NCI-H1417 (cell line): ENCODE measurements around the gene PRR33.
A peak's percentile ranks its signal among the peaks of the same experiment; 100 is the strongest.
"Not testable (repeated sequence)": the region's sequence is repeated elsewhere in the genome, so short reads cannot be mapped to it uniquely, and the experiment has no call there.

Experiments
- DNase-seq, 3 experiments: peaks; one replicate each; lab custom pipeline; 2025; lab: John Stamatoyannopoulos, UW

The PRR33 gene

DNA sequence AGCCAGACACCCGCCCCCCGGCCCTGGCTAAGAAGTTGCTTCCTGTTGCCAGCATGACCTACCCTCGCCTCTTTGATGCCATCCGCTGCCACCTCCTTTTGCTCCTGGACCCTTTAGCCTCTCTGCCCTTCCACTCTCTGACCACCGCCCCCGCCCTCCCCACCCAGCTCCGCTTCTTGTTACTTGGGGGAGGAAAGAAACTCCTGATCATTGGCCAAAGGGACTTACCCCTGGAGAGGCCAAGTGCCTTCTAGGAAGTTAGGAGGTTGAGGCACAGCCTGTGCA is at the start of gene PRR33:
Gene PRR33 (minus strand): TSS at position 65 of the 285 bp plus-strand sequence. CDS start 1,311 bp downstream, outside the sequence.
- no peak for DNase-seq

DNA sequence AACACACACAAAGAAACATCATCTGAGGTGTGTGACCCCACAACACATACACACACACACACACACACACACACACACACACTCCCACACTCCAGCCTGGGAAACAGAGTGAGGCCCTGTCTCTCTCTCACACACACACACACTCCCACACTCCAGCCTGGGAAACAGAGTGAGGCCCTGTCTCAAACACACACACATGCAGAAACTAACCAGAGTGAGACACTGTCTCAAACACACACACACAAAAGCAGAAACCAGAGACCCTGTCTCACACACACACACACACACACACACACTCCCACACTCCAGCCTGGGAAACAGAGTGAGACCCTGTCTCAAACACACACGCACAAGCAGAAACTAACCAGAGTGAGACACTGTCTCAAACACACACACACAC is 48.1 kb upstream of the PRR33 start:
- not testable (repeated sequence) for DNase-seq

DNA sequence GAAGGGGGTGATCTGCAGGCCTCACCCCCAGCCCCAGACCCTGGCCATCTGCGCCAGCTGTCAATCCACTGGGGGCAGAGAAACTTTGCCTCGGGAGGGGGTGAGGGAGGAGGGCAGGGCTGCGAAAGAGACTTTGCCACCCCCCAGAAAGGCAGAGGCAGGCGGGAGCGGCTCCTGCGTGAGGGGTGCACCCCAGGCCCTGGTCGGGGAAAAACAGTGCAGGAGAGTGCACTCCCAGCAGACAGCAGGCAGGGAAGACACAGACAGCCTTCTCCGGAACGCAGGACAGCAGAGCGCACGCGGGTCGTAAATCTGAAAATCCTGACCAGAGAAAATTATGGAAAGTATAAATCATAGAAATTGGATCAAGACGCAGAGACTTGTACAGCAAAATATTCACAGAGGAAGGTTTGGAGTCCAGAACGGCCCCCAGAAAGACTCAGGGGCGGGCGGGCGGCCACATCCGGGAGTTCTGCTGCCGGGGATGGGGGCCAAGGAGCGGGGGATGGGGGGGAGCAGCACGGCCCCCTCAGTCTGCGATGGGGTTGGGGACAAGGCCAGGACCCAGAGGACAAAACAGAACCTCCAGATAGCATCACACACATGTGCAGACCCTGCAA is 47.4 kb upstream of the PRR33 start:
- peak in 2 of 3 experiments; percentile 9 to 23 for DNase-seq

DNA sequence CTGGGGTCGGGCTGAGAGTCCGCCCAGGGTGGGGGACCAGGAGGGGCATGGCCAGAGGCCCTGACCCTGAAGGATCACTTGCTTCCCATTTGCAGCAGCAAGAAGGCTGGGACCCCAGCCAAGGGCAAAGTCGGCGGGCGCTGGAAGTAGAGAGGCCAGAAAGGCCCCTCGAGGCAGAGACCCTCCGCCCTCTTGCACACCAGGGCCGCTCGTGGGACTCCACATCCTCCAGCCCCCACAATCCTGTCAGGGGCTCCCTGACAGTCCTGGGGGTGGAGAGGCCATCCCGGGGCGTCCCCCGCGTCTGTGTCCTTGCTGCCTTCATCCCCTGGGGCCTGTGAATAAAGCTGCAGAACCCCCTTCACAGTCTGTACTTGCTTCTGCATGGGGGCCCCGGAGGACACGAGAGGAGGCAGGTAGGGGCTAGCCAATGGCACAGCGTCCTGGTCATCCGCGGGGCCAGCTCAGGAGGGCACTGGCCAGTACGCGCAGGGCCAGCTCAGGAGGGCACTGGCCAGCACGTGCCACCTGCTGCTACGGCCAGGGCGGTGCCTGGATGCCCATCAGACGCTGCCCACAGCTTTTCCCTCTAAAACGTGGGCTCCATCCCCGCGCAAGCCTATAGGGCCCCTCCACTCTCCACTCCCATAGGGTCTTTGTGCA is 46.8 kb upstream of the PRR33 start:
- no peak for DNase-seq

DNA sequence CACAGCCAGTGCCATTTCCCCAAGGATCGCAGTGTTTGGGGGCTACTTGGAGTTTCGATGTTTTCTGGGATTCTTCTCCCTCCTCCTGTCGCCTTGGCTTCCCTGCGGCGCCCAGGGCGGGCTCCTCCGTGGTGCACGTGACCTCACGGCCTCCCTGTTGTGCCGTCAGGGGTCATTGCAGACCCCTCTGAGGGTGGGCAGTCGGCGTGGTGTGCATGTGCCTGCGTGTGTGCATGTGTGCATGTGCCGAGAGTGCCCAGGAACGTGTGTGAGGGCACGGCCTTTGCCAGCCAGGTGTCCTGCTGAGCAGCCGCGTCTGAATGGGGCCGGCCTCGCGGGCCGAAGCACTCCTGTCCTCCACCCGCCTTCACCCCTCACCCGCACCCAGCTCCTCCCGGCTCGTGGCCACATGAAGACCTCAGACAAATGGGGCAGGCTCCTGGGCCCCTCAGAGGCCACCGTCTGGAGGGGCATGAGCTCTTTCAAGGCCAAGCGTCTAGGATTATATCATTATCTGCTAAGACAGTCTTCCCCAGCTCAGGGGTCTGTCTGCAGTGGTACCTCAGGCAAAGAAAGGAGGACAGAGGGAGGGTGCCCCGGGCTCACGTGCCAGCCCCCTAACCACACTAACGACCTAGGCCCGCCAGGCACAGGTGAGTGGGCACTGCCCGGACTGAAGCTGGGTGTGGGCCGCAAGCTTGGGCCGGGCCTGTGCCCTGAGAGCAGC is 46.1 kb upstream of the PRR33 start:
- DNase-seq = no peak

DNA sequence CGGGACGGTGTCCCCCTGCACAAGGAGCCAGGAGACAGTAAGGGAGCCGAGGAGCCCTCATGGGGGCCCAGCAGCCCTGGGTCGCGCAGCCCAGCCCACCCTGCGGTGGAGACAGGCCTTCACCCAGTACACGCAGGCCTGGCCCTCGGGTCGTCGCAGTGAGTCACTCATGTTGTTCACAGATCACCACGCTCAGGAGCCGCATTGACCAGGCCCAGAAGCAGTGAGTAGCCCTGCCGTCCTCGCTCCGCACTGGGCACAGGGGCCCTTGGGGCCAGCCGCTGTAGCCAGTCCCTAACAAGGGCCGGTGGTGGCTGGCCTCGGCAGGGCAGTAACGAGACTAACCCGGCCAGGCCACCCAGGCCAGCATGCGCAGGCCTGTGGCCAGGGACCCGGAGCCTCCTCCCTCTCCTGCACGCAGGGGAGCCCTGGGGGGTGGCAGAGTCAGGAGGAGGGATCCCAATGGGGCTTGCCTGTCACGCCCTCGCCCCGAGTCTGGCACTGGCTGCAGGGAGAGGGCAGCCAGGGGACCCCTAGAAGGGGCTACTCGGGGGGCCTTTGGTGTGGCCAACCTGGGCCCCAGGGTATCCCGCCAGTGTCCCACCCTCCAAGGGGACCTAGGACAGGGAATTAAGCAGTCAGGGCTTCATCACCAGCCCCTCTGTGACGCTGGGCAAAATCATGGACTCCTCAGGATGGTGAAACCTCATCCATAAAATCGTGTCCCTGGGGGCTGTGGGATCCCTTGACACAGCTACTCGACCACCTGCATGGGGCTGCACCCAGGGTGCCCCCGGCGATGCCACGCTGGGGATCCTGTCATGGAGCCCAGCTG is 45.3 kb upstream of the PRR33 start:
- DNase-seq = no peak

DNA sequence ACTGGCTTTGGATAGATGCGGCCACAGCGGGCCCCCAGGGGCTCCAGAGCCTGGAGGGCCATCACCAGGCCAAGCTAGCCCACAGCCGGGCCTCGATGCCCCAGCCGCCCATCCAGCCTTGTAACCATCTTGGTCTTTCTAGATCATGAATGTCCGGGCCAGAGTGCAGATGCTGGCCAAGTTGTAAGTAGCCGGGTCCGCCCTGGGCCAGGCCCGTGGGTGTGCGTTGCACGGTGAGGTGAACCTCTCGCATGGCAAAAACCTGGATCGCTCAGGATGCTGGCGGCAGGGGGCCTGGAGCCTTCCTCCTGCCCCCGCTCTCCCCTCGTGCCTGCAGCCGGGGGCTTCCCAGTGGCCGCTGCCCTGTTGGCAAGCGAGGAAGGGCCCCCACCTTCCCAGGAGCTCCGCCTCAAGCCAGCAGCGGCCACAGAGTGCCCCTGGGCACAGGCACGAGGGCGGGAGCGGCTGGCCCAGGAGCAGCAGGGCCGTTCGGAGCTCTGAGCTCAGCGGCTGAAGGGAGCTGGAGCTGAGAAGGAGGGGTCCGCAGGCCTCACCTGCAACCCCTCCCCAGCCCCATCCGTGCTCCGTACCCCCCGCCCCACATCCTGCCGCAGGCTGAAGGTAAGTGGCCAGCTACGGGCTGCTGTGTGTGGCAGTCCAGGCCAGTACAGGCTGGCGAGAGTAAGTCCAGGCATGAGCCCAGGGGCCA is 44.5 kb upstream of the PRR33 start:
- DNase-seq = no peak

DNA sequence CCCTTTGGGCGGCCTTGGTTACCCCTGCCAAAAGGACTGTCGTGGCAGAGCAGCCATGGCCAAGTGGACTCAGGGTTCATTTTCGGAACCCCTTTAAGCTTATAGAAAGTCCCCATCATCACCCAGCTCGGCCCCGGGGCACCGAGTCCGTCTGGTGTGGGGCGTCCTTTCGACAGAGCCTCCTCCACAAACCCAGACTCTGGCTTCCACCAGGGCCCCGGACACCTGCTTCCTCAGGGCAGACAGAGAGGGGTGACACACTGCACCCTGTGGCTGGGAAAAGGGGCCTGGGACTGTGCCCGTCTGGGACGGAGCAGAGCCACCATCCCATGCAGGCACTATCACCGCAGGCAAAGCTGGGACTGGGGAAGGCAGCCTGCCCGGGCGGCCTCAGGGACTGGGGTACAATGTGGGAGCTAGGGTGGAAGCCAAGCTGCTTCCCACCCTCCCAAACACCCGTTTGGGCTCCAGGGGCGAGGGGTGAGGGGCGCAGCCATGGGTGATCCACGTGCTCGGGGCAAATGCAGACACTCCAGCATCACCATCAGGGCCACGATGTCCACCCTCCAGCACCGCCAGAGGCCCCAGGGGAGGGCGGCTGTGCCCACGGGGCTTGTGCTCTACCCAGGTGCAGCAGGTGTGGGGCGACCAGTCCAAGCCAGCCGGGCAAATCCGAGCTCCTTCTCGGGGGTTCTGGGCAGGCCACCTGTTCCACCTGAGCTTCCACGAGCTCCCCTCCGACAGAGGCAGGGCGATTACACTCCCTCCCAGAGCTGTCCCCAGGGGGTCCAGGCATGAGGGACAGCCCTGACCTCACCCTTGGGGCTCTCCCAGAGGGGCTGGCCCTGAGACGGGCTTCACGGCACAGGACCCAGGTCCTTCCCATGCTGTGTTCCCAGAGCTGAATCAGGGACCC is 43.7 kb upstream of the PRR33 start:
- no peak for DNase-seq

DNA sequence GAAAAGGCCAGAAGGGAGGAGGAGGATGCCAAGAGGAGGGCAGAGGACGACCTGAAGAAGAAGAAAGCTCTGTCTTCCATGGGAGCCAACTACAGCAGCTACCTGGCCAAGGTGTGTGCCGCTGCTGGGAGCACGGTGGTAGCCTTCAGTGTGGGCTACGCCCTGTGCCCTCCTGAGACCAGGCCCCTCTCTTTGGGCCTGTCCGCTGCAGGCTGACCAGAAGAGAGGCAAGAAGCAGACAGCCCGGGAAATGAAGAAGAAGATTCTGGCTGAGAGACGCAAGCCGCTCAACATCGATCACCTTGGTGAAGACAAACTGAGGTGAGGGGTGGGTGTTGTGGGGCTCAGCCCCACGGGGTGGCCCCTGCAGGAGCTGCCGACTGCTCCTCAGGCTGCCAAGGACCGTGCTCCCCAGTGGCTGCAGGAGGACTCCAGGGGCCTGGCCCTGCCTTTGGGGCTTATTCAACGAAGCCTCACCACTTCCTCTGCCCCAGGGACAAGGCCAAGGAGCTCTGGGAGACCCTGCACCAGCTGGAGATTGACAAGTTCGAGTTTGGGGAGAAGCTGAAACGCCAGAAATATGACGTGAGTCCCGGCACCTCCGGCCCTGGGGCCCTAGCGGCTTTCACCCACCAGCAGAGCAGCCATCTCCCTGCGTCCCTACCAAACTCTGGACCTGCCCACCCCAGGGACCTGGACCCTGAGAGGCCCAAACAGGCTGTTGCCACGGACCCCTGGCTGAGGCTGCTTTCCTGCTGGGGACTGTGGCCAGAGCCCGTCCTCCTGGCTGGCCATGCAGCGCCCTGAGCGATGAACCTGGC is 42.9 kb upstream of the PRR33 start:
- DNase-seq = no peak

DNA sequence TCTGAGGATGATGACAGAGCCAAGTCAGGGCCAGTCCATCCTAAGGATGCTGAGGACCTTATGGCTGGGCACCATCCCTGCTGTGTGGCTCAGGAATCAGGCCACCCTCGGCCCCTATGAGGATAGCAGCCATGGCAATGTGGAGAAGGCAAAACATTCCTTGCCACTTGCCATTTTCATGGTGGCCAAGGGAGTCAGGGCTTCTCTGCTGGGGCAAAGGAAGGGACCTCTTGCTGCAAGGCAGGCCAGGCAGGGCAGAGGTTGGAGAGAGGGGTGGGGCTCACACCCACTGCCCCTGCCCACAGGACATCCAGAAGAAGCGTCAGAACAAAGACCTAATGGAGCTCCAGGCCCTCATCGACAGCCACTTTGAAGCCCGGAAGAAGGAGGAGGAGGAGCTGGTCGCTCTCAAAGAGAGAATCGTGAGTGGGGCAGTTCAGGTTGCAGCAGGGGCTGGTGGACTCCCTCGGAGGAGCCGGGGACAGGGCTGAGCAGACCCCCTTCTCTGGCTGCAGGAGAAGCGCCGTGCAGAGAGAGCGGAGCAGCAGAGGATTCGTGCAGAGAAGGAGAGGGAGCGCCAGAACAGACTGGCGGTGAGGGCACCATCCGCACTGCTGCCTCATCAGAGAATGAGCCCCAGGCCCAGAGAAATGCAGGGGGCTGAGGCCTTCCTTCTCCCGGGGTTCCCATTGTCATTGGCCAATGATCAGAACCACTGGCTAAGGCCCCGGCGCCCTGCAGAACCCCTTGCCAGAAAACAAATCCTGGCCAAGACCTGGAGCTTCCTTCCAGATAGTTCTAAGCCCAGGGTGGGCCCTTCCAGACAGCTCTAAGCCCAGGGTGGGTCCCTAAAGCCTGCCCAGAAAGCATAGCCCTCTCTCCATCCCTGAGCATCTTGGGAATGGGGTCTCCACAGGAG is 42.0 kb upstream of the PRR33 start:
- no peak for DNase-seq

DNA sequence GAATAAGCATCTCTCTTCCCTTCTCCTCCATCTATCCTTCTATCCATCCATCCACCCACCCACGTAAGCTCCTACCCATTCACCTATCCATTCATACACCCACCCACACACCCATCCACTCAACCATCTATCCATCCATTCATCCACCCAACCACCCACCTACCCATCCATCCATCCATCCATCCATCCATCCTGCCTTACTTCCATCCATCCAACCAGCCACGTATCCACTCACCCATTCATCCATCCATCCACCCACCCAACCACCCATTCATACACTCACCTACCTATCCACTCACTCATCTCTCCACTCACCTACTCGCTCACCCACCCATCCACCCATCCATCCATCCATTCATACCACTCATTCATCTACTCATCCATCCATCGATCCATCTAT is 41.0 kb upstream of the PRR33 start:
- no peak for DNase-seq

DNA sequence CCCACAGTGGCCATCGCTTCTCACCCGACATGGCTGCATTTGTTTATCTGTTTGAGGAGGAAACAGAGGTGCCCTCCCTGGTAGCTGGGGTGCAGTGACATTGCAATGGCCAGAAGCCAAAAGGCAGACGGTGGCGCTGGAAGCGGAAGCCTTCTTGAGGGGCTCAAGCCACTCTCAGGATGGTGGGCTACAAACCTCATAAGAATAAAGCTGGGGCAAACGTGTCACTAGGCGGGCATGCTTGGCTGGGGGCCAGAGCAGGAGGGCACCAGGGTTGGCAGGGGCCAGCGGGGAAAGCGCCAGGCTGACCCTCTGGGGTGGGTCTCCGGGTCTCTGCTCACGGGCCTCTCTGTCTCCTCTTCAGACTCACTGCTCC is 40.4 kb upstream of the PRR33 start:
- DNase-seq = no peak

DNA sequence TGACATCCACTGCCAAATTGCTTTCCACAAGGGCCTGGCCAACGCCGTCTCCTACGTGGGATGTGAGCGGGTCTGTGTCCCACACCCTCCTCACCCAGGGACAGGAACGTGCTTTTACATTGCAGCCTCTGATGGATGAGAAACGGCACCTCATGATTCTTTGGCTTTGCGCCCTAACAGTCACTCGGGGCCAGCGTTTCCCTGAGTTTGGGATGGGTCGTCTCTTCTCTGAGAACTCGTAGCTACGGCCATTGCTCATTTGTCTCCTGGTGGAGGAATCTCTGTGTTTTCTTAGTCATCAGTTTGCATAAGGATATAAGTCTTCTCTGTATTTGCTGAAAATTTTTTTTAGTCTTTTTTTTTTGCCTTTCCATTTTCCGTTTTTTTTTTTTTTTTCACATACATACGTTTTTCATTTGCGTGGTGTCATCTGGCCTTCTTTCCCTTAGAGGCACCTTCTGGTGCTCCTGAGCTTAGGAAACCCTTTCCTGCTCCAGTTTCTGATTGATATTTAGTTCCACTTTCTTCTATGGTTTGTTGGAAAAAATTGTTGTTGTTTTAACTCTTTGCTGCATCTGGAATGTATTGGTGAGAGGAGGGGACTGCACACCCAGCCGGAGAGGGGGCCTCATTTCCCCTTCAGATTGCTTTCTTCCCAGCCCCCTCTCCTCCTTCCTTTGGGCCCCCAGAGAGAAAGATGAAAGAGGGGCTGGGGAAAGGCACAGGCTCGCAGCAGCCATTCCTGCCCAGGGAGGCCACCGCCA is 39.8 kb upstream of the PRR33 start:
- DNase-seq = no peak

DNA sequence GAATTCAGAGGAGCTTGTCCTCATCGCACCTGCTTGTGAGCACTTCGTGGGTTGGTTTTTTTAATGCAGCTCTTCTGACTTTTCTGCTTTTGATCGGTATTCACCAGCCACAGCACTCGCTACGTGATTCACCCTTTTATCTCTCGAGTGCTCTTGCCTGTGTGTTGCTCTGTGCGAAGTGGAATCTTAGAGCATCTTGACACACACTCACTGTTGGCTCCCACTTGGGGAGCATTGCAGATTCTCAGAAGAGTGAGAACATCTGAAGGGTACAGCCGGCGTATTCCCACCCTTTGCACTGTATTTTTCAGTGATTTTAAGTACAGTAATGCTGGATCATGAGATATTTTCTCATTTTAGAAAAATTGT is 38.8 kb upstream of the PRR33 start:
- no peak for DNase-seq

DNA sequence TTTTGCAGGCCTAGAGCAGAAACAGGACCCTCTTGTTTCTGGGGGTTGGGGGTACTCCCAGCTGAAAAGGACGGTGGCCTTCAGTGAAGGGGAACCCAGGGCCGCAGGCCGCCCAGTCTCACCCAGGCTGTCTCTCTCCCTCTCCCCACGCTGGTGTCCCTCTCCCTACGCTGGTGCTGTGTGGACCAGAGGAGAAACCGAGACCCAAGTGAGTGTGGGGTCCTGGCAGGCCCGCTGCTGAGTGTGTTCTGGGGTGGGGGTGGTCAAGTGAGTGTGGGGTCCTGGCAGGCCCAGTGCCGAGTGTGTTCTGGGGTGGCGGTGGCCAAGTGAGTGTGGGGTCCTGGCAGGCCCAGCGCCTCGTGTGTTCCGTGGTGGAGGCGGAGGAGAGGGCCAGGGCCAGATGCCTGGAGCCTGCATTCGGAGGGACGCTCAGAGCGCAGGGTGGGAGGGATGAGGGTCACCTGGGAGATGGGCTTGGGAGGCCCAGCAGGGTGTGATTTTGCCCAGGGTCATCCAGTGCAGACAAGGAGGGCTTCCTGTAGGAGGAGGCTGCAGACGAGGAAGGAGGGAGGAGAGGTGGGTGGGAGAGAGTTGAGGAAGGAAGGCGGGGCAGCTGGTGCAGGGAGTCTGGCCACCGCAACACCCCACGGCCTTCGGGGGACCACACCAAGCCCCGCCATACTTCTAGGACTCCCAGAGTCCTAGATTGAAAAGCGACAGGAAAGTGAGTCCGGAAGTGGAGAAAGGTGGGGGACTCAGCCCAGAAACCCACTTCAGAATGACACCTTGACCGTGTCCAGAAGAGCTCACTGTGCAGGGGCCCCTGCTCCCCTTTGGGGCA is 38.1 kb upstream of the PRR33 start:
- no peak for DNase-seq

DNA sequence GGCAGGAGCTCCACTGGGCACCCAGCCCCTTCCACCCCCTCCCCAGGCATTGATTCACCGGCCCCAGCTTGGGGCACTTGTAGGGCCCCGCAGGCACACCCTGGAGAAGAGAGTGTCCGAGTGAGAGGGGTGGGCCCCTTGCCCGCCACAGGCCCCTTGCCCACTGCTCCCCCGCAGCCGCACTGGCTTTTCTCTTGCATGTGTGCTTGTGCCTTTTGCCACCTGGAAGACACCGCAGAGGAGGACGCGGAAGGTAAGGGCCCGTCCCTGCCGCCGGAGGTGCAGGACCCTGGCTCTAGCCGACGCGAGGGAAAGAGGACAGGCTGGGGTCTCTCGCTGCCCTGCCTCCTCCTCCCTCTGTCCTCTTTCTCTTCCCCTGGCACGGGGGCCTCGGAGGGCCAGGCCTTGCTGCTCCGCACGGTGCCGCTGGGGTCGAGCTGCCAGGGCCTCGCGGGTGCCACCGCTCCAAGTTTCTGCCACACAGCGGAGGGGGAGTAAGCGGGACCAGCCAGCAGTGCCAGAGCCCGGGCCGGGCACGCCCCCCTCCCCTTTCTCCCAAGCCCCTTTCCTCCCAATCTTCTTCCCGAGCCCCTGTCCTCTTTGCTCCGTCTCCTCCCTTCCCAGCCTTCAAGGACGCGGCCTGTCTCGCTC is 37.3 kb upstream of the PRR33 start:
- no peak for DNase-seq

DNA sequence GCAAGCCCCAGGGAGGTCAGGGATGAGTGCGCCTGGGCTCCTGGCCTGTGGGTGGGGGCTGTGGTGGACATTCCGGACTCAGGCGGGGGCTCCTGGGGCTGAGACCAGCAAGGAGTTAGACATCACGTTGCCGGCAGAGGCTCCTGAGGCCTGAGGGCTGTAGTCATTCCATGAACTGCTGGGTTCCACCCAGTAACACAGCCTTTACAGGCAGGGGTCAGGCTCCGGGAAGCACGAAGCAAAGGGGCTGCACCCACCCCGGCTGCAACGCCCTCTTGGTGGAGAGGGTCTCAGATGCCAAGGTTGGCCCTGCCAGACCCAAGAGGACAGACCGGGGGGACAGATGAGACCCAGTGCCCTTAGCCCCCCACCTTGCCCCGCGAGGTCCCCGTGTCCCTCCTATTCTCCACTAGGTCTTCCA is 36.8 kb upstream of the PRR33 start:
- no peak for DNase-seq
